ENCODE results near the gene DDX24. TPM values are rescaled to one million over a fixed set of nuclear protein-coding genes. Genes with fewer than 3 reads are reported as not detected.

DDX24 gene
- polyA plus RNA-seq, 1 donor (not counting 4 experiments of a cell fraction or from before 2014, with no cell fraction given), result 171 TPM

- Histone ChIP-seq H3K9ac (ENCODE audit: control insufficient read depth, extremely low read depth, insufficient read depth, low read length) (no peak overlapping the region), H4K20me1 (ENCODE audit: control insufficient read depth, extremely low read depth, insufficient read depth, low read length) (no peaks in the 10 kb centered on the region), H2AFZ (ENCODE audit: control insufficient read depth, low read length) (no peak overlapping the region), H3K9me3 (ENCODE audit: control insufficient read depth, low read depth, low read length) (no peaks in the 10 kb centered on the region), H3K27ac (ENCODE audit: control insufficient read depth, insufficient read depth, low read length) (no peak overlapping the region), H3K79me2 (ENCODE audit: control insufficient read depth, insufficient read depth, low read length) (no peaks in the 10 kb centered on the region), H3K4me1 (ENCODE audit: control insufficient read depth, extremely low read depth, insufficient read depth, low read length) (no peaks in the 10 kb centered on the region), H3K4me2 (ENCODE audit: control insufficient read depth, extremely low read depth, insufficient read depth, low read depth, low read length) (no peak overlapping the region), H3K27me3 (ENCODE audit: control insufficient read depth, extremely low read depth, insufficient read depth, low read length) (no peaks in the 10 kb centered on the region), H3K9me1 (ENCODE audit: control insufficient read depth, extremely low read depth, insufficient read depth, low read length) (no peaks in the 10 kb centered on the region), H3K36me3 (ENCODE audit: control insufficient read depth in 2 of 2, extremely low read depth in 1 of 2, insufficient read depth in 2 of 2, low read length in 2 of 2) (peaks cover 38 to 61% of the 10 kb centered on the region in 2 experiments), H3K4me3 (ENCODE audit: control insufficient read depth in 2 of 3, extremely low read depth in 1 of 3, insufficient read depth in 2 of 3, low read depth in 1 of 3, low read length in 3 of 3) (no peak overlapping the region)
- no peak for FAIRE-seq
- dilution Hi-C loops (cut with MboI; ENCODE audit: extremely low pct_ligation_motif_present, low sequenced_read_pairs), result no loop called here
- DNase-seq (ENCODE audit: low read depth, low spot score), result no peak
- TF ChIP-seq, protein P1, sequence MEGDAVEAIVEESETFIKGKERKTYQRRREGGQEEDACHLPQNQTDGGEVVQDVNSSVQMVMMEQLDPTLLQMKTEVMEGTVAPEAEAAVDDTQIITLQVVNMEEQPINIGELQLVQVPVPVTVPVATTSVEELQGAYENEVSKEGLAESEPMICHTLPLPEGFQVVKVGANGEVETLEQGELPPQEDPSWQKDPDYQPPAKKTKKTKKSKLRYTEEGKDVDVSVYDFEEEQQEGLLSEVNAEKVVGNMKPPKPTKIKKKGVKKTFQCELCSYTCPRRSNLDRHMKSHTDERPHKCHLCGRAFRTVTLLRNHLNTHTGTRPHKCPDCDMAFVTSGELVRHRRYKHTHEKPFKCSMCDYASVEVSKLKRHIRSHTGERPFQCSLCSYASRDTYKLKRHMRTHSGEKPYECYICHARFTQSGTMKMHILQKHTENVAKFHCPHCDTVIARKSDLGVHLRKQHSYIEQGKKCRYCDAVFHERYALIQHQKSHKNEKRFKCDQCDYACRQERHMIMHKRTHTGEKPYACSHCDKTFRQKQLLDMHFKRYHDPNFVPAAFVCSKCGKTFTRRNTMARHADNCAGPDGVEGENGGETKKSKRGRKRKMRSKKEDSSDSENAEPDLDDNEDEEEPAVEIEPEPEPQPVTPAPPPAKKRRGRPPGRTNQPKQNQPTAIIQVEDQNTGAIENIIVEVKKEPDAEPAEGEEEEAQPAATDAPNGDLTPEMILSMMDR (optimal IDR thresholded peaks at IDR 0.05 in 1 of 3, IDR thresholded peaks at IDR 0.05 in 1 of 3, conservative IDR thresholded peaks at IDR 0.05 in 1 of 3; ENCODE audit: extremely low read depth in 1 of 3, insufficient read depth in 2 of 3, low read length in 3 of 3), result no peak
- TF ChIP-seq EZH2 (IDR thresholded peaks at IDR 0.05; ENCODE audit: low read length), result no peak
Observed at GRCh38 chr14:94050231-94050880, 30.6 kb downstream of the DDX24 start.

DNA sequence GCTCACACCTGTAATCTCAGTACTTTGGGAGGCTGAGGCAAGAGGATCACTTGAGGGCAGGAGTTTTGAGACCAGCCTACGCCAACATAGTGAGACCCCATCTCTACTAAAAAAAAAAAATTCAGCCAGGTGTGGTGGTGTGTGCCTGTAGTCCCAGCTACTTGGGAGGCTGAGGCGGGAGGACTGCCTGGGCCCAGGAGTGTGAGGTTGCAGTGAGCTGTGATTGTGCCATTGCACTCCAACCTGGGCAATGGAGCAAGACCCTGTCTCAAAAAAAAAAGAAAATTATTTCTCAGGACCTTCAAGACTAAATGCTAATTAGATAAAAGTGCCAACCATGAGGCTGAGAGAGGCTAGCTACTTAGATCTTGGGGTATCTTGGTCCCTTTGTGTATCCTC, 31.4 kb downstream of the DDX24 start:
- no peaks in the 10 kb centered on the region for H3K9me1 ChIP-seq (ENCODE audit: control insufficient read depth, extremely low read depth, insufficient read depth, low read length)
- no peak overlapping the region for H3K27ac ChIP-seq (ENCODE audit: control insufficient read depth, insufficient read depth, low read length)
- dilution Hi-C loops (cut with MboI; ENCODE audit: extremely low pct_ligation_motif_present, low sequenced_read_pairs), result no loop called here
- H3K9me3 ChIP-seq (ENCODE audit: control insufficient read depth, low read depth, low read length), result no peaks in the 10 kb centered on the region
- H3K4me1 ChIP-seq (ENCODE audit: control insufficient read depth, extremely low read depth, insufficient read depth, low read length), result no peaks in the 10 kb centered on the region
- no peak for TF ChIP-seq EZH2 (IDR thresholded peaks at IDR 0.05; ENCODE audit: low read length)
- TF ChIP-seq, protein P1 (optimal IDR thresholded peaks at IDR 0.05 in 1 of 3, IDR thresholded peaks at IDR 0.05 in 1 of 3, conservative IDR thresholded peaks at IDR 0.05 in 1 of 3; ENCODE audit: extremely low read depth in 1 of 3, insufficient read depth in 2 of 3, low read length in 3 of 3), result no peak
- H3K9ac ChIP-seq (ENCODE audit: control insufficient read depth, extremely low read depth, insufficient read depth, low read length), result no peak overlapping the region
- H3K27me3 ChIP-seq (ENCODE audit: control insufficient read depth, extremely low read depth, insufficient read depth, low read length), result no peaks in the 10 kb centered on the region
- DNase-seq (ENCODE audit: low read depth, low spot score), result no peak
- H2AFZ ChIP-seq (ENCODE audit: control insufficient read depth, low read length), result no peak overlapping the region
- H3K4me2 ChIP-seq (ENCODE audit: control insufficient read depth, extremely low read depth, insufficient read depth, low read depth, low read length), result no peak overlapping the region
- H3K36me3 ChIP-seq (ENCODE audit: control insufficient read depth in 2 of 2, extremely low read depth in 1 of 2, insufficient read depth in 2 of 2, low read length in 2 of 2), result peaks cover 36 to 56% of the 10 kb centered on the region in 2 experiments
- H3K79me2 ChIP-seq (ENCODE audit: control insufficient read depth, insufficient read depth, low read length), result no peaks in the 10 kb centered on the region
- no peak overlapping the region for H3K4me3 ChIP-seq (ENCODE audit: control insufficient read depth in 2 of 3, extremely low read depth in 1 of 3, insufficient read depth in 2 of 3, low read depth in 1 of 3, low read length in 3 of 3)
- H4K20me1 ChIP-seq (ENCODE audit: control insufficient read depth, extremely low read depth, insufficient read depth, low read length), result no peaks in the 10 kb centered on the region
- FAIRE-seq, result no peak

Data from keratinocyte (primary cell).